ENCODE data around the gene GALNT17. TPM values are rescaled to one million over a fixed set of nuclear protein-coding genes. Genes with fewer than 3 reads are reported as not detected.

GALNT17 gene
- polyA plus RNA-seq, 1 donor (not counting 4 experiments of a cell fraction or from before 2014, with no cell fraction given): not detected

DNA sequence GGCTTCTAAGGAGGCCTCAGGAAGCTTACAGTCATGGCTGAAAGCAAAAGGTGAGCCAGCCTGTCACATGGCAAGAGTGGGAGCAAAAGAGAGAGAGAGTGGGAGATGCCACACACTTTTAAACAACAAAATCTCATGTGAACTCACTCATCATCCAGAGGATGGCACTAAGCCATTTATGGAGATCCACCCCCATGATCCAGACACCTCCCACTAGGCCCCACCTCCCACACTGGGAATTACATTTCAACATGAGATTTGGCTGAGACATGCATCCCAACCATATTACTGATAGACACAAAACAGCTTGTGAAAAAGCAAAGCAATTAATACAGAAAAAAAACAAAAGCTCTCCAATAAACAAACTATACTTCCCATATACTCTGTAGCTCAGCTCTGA lies 210.3 kb downstream of the GALNT17 start:
- no peaks in the 10 kb centered on the region for H3K9me1 ChIP-seq (ENCODE audit: control insufficient read depth, extremely low read depth, insufficient read depth, low read length)
- DNase-seq (ENCODE audit: low read depth, low spot score): no peak
- H3K9me3 ChIP-seq (ENCODE audit: control insufficient read depth, low read depth, low read length): peaks cover 3% of the 10 kb centered on the region
- H4K20me1 ChIP-seq (ENCODE audit: control insufficient read depth, extremely low read depth, insufficient read depth, low read length): no peaks in the 10 kb centered on the region
- TF ChIP-seq EZH2 (IDR thresholded peaks at IDR 0.05; ENCODE audit: low read length) (no peak), CTCF (optimal IDR thresholded peaks at IDR 0.05 in 1 of 3, IDR thresholded peaks at IDR 0.05 in 1 of 3, conservative IDR thresholded peaks at IDR 0.05 in 1 of 3; ENCODE audit: extremely low read depth in 1 of 3, insufficient read depth in 2 of 3, low read length in 3 of 3) (no peak)
- no peaks in the 10 kb centered on the region for H3K4me1 ChIP-seq (ENCODE audit: control insufficient read depth, extremely low read depth, insufficient read depth, low read length)
- no peaks in the 10 kb centered on the region for H3K27me3 ChIP-seq (ENCODE audit: control insufficient read depth, extremely low read depth, insufficient read depth, low read length)
- no peaks in the 10 kb centered on the region for H3K79me2 ChIP-seq (ENCODE audit: control insufficient read depth, insufficient read depth, low read length)
- no peak overlapping the region for H3K27ac ChIP-seq (ENCODE audit: control insufficient read depth, insufficient read depth, low read length)
- no peaks in the 10 kb centered on the region for H3K36me3 ChIP-seq (ENCODE audit: control insufficient read depth in 2 of 2, extremely low read depth in 1 of 2, insufficient read depth in 2 of 2, low read length in 2 of 2)
- dilution Hi-C loops (cut with MboI; ENCODE audit: extremely low pct_ligation_motif_present, low sequenced_read_pairs): no loop called here
- no peak for FAIRE-seq
- no peak overlapping the region for H2AFZ ChIP-seq (ENCODE audit: control insufficient read depth, low read length)
- no peak overlapping the region for H3K9ac ChIP-seq (ENCODE audit: control insufficient read depth, extremely low read depth, insufficient read depth, low read length)
- H3K4me2 ChIP-seq (ENCODE audit: control insufficient read depth, extremely low read depth, insufficient read depth, low read depth, low read length): no peak overlapping the region
- no peak overlapping the region for H3K4me3 ChIP-seq (ENCODE audit: control insufficient read depth in 2 of 3, extremely low read depth in 1 of 3, insufficient read depth in 2 of 3, low read depth in 1 of 3, low read length in 3 of 3)

DNA sequence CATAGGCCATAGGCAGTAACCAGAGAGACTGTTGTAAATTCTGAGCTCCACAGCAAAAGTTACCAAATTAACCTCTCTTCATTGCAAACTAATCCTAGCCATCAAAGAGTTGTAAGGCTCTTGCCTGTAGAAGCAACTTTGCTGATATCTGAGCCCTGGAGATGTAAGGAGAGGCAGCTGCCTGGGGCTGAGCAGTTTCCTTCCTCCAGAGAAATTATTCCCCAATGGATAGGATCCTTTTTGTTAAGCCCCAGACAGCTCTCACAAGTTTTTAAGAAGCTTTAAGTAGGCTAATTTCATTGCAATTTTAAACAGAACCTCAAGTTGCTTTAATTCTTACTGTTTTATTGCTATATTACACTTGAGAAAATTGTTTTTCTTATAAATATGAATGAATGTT lies 211.1 kb downstream of the GALNT17 start:
- FAIRE-seq (no peak), DNase-seq (ENCODE audit: low read depth, low spot score) (no peak)
- peaks cover 3% of the 10 kb centered on the region for H3K9me3 ChIP-seq (ENCODE audit: control insufficient read depth, low read depth, low read length)
- H3K27me3 ChIP-seq (ENCODE audit: control insufficient read depth, extremely low read depth, insufficient read depth, low read length): no peaks in the 10 kb centered on the region
- no peaks in the 10 kb centered on the region for H3K79me2 ChIP-seq (ENCODE audit: control insufficient read depth, insufficient read depth, low read length)
- H3K4me3 ChIP-seq (ENCODE audit: control insufficient read depth in 2 of 3, extremely low read depth in 1 of 3, insufficient read depth in 2 of 3, low read depth in 1 of 3, low read length in 3 of 3): no peak overlapping the region
- H3K9me1 ChIP-seq (ENCODE audit: control insufficient read depth, extremely low read depth, insufficient read depth, low read length): no peaks in the 10 kb centered on the region
- H3K4me2 ChIP-seq (ENCODE audit: control insufficient read depth, extremely low read depth, insufficient read depth, low read depth, low read length): no peak overlapping the region
- H3K9ac ChIP-seq (ENCODE audit: control insufficient read depth, extremely low read depth, insufficient read depth, low read length): no peak overlapping the region
- H2AFZ ChIP-seq (ENCODE audit: control insufficient read depth, low read length): no peak overlapping the region
- no peaks in the 10 kb centered on the region for H3K4me1 ChIP-seq (ENCODE audit: control insufficient read depth, extremely low read depth, insufficient read depth, low read length)
- dilution Hi-C loops (cut with MboI; ENCODE audit: extremely low pct_ligation_motif_present, low sequenced_read_pairs): no loop called here
- no peaks in the 10 kb centered on the region for H3K36me3 ChIP-seq (ENCODE audit: control insufficient read depth in 2 of 2, extremely low read depth in 1 of 2, insufficient read depth in 2 of 2, low read length in 2 of 2)
- H3K27ac ChIP-seq (ENCODE audit: control insufficient read depth, insufficient read depth, low read length): no peak overlapping the region
- H4K20me1 ChIP-seq (ENCODE audit: control insufficient read depth, extremely low read depth, insufficient read depth, low read length): no peaks in the 10 kb centered on the region
- no peak for TF ChIP-seq EZH2 (IDR thresholded peaks at IDR 0.05; ENCODE audit: low read length)
- TF ChIP-seq CTCF (optimal IDR thresholded peaks at IDR 0.05 in 1 of 3, IDR thresholded peaks at IDR 0.05 in 1 of 3, conservative IDR thresholded peaks at IDR 0.05 in 1 of 3; ENCODE audit: extremely low read depth in 1 of 3, insufficient read depth in 2 of 3, low read length in 3 of 3): no peak
